Naive thymus-derived CD4-positive, alpha-beta T cell (primary cell): ENCODE measurements around the gene SMURF1. TPM values are rescaled to one million over a fixed set of nuclear protein-coding genes. Genes with fewer than 3 reads are reported as not detected.
A peak's percentile ranks its signal among the peaks of the same experiment; 100 is the strongest.

Source experiments
- ATAC-seq: fragments of 150-1000 bp; cut with Tn5 transposase; 2 replicates; pipeline ENCODE4 v1.10.0; 2021; ENCODE audit warnings: mild to moderate bottlenecking, moderate library complexity
- CTCF ChIA-PET: fragments of 350-600 bp; sonication (Branson Sonifier 250); formaldehyde crosslinking; loops from one replicate; lab custom pipeline; 2021; ENCODE audit warnings: antibody characterized with exemption; lab: Charles Lee
- POLR2A ChIA-PET: fragments of 350-600 bp; sonication (Branson Sonifier 250); formaldehyde crosslinking; loops from one replicate; lab custom pipeline; 2021; ENCODE audit warnings: antibody characterized with exemption, inconsistent platforms; lab: Charles Lee
- DNase-seq, 9 donors: peaks; one replicate each; pipeline versions ENCODE4 v3.0.0 to v3.0.0-alpha.2; 2020 to 2022; ENCODE audit warnings: mixed read lengths in 1 of 9
- H3K27ac ChIP-seq: one replicate; pipeline ENCODE4 v1.7.0; 2013; ENCODE audit warnings: mild to moderate bottlenecking, low read depth, low read length, moderate library complexity
- H3K27me3 ChIP-seq, 2 donors: one replicate each; pipeline ENCODE4 v1.7.0; 2013; ENCODE audit warnings: low read length in 2 of 2, mild to moderate bottlenecking in 2 of 2, moderate library complexity in 2 of 2; ENCODE audit not compliant: control insufficient read depth in 2 of 2, insufficient read depth in 2 of 2
- H3K36me3 ChIP-seq, 3 experiments: 1 replicate in 2 of 3; 2 replicates in 1 of 3; pipeline ENCODE4 v1.7.0; 2013; ENCODE audit warnings: low read length in 3 of 3, mild to moderate bottlenecking in 3 of 3, moderate library complexity in 1 of 3; ENCODE audit not compliant: insufficient read depth in 3 of 3, control insufficient read depth in 2 of 3
- H3K4me1 ChIP-seq, 2 donors: one replicate each; pipeline ENCODE4 v1.7.0; 2013; ENCODE audit warnings: low read length in 2 of 2, mild to moderate bottlenecking in 2 of 2, moderate library complexity in 1 of 2; ENCODE audit not compliant: control insufficient read depth in 2 of 2, insufficient read depth in 2 of 2
- H3K4me3 ChIP-seq: 2 replicates; pipeline ENCODE4 v1.7.0; 2013; ENCODE audit warnings: mild to moderate bottlenecking, low read length
- H3K9me3 ChIP-seq, 3 experiments: 1 replicate in 2 of 3; 2 replicates in 1 of 3; pipeline ENCODE4 v1.7.0; 2013; ENCODE audit warnings: low read length in 3 of 3; ENCODE audit not compliant: control insufficient read depth in 2 of 3
- H3K27ac Mint-ChIP-seq, 9 donors: one replicate each; pipeline ENCODE4 v1.8.0; 2020 to 2022; ENCODE audit warnings: mixed read lengths in 9 of 9, mild to moderate bottlenecking in 8 of 9, moderate library complexity in 5 of 9, inconsistent platforms in 2 of 9
- H3K27me3 Mint-ChIP-seq, 5 donors: one replicate each; pipeline ENCODE4 v1.8.0; 2021 to 2022; ENCODE audit warnings: mixed read lengths in 5 of 5, mild to moderate bottlenecking in 1 of 5
- H3K36me3 Mint-ChIP-seq, 5 donors: one replicate each; pipeline ENCODE4 v1.8.0; 2020 to 2022; ENCODE audit warnings: mixed read lengths in 5 of 5, mild to moderate bottlenecking in 3 of 5, inconsistent platforms in 1 of 5
- H3K4me1 Mint-ChIP-seq, 7 donors: one replicate each; pipeline ENCODE4 v1.8.0; 2020 to 2022; ENCODE audit warnings: mixed read lengths in 7 of 7, mild to moderate bottlenecking in 3 of 7, inconsistent platforms in 1 of 7
- H3K4me3 Mint-ChIP-seq, 10 donors: one replicate each; pipeline ENCODE4 v1.8.0; 2020 to 2022; ENCODE audit warnings: mild to moderate bottlenecking in 10 of 10, mixed read lengths in 10 of 10, moderate library complexity in 6 of 10, inconsistent platforms in 2 of 10
- H3K9me3 Mint-ChIP-seq, 11 donors: one replicate each; pipeline ENCODE4 v1.8.0; 2020 to 2022; ENCODE audit warnings: mixed read lengths in 11 of 11, mild to moderate bottlenecking in 4 of 11, inconsistent platforms in 1 of 11, moderate library complexity in 1 of 11
- intact Hi-C, 2 donors: fragments of 100-400 bp; cut with micrococcal nuclease; formaldehyde crosslinking; loops; one replicate each; pipeline ENCODE4 v1.15.1; 2023
- polyA plus RNA-seq, 2 donors: library from polyadenylated mRNA; unstranded; fragments of 300-500 nt; fragmentation: Illumina TruSeq; gene quantifications; one replicate each; pipeline ENCODE4 v1.2.3, GENCODE V29; 2021
- total RNA-seq, 6 experiments: library from RNA in 5 of 6; stranded (reverse) in 5 of 6; gene quantifications; 1 replicate in 5 of 6; 2 replicates in 1 of 6; pipeline ENCODE4 v1.2.3 and lab custom pipeline; 2021 to 2026

Gene SMURF1
- total and polyA plus RNA-seq, 7 experiments from 2014 or later, result 1.3 to 26.4 (median 20.4) TPM

DNA sequence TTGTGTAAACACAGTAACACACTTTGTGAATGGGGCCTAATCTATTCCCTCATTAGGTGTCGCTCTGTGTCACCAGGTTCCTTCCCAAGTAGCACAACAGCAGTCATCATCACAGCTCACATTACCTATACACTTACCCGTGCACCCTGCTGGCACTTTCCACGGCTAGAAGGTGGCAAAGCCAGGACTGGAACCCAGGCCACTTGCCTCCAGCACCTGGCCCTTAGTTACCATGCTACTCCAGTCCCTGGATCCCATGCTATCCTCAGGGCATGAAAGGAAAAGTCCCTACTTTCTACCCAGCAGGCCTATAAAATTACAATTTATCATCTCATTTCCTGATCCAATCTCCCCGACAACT, 18.4 kb downstream of the SMURF1 start:
- no peak for DNase-seq
- H3K27me3 Mint-ChIP-seq, result no peaks in the 10 kb centered on the region
- no peaks in the 10 kb centered on the region for H3K27me3 ChIP-seq
- peaks cover 0 to 2% (median 0%) of the 10 kb centered on the region in 11 donors for H3K9me3 Mint-ChIP-seq
- H3K36me3 Mint-ChIP-seq, result peaks cover under 1 to 11% (median 6%) of the 10 kb centered on the region in 5 donors
- H3K4me3 Mint-ChIP-seq, result no peak overlapping the region
- intact Hi-C loops, result no loop called here
- peaks cover 0 to 10% of the 10 kb centered on the region in 2 donors for H3K4me1 ChIP-seq
- ChIA-PET POLR2A (no interaction called here), CTCF (no interaction called here)
- no peaks in the 10 kb centered on the region for H3K9me3 ChIP-seq
- no peak overlapping the region for H3K27ac ChIP-seq
- no peaks in the 10 kb centered on the region for H3K36me3 ChIP-seq
- H3K27ac Mint-ChIP-seq, result peak overlapping the region in 1 of 9 donors; percentile 33
- H3K4me1 Mint-ChIP-seq, result peaks cover 22 to 72% (median 47%) of the 10 kb centered on the region in 7 donors
- no peak overlapping the region for H3K4me3 ChIP-seq
- ATAC-seq, result no peak

DNA sequence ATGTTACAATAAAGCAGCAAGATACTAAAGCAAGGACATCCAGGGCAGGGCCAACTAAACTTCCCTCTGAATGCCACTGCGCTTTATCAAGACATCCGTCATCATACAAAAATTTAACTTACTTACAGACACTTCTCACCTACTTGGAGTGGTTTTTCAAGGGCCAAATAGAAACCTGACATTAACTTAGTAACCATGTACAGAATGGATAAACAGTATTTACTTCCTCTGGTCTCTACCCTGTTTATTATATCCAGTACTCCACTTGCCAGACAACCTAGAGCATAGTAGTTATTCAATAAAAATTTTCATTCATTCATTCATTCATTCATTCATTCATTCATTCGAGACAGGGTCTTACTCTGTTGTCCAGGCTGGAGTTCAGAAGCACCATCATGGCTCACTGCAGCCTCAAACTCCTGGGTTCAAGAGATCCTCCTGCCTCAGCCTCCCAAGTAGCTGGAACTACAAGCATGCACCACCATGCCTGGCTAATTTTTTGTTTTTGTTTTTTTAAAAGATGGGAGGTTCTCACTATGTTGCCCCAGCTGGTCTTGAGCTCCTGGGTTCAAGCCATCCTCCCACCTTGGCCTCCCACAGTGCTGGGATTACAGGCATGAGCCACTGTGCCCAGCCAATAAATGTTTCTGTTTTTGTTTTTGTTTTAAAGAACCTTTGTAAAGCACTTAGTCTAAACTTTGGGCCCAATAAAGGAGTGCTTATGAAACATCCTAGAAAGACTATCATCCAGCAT, 19.0 kb downstream of the SMURF1 start:
- Histone ChIP-seq H3K27ac (no peak overlapping the region), H3K36me3 (peaks cover 0 to 3% (median 0%) of the 10 kb centered on the region in 3 experiments), H3K4me1 (peaks cover 0 to 10% of the 10 kb centered on the region in 2 donors), H3K4me3 (no peak overlapping the region), H3K27me3 (no peaks in the 10 kb centered on the region), H3K9me3 (no peaks in the 10 kb centered on the region)
- H3K27ac Mint-ChIP-seq, result peak overlapping the region in 3 of 9 donors; percentile 33 to 66 (median 36)
- ChIA-PET CTCF (no interaction called here), POLR2A (no interaction called here)
- ATAC-seq (no peak), DNase-seq (no peak)
- intact Hi-C loops, result no loop called here
- peaks cover 22 to 77% (median 53%) of the 10 kb centered on the region in 7 donors for H3K4me1 Mint-ChIP-seq
- H3K9me3 Mint-ChIP-seq, result peaks cover 0 to 5% (median 0%) of the 10 kb centered on the region in 11 donors
- H3K4me3 Mint-ChIP-seq, result peak overlapping the region in 1 of 10 donors; percentile 14
- H3K36me3 Mint-ChIP-seq, result peaks cover 6 to 15% (median 12%) of the 10 kb centered on the region in 5 donors
- no peaks in the 10 kb centered on the region for H3K27me3 Mint-ChIP-seq

GRCh38 chr7:99124236-99124635, 19.7 kb downstream of the SMURF1 start:
- H3K9me3 Mint-ChIP-seq, result peaks cover 0 to 7% (median 0%) of the 10 kb centered on the region in 11 donors
- ATAC-seq (no peak), DNase-seq (no peak)
- ChIA-PET POLR2A (no interaction called here), CTCF (no interaction called here)
- intact Hi-C loops, result no loop called here
- Histone ChIP-seq H3K36me3 (peaks cover 0 to 5% (median 0%) of the 10 kb centered on the region in 3 experiments), H3K4me3 (no peak overlapping the region), H3K4me1 (peaks cover 0 to 10% of the 10 kb centered on the region in 2 donors), H3K27me3 (no peaks in the 10 kb centered on the region), H3K27ac (no peak overlapping the region), H3K9me3 (no peaks in the 10 kb centered on the region)
- no peaks in the 10 kb centered on the region for H3K27me3 Mint-ChIP-seq
- H3K27ac Mint-ChIP-seq, result peak overlapping the region in 2 of 9 donors; percentile 14 to 36
- H3K4me1 Mint-ChIP-seq, result peaks cover 22 to 75% (median 58%) of the 10 kb centered on the region in 7 donors
- H3K4me3 Mint-ChIP-seq, result peak overlapping the region in 1 of 10 donors; percentile 14
- H3K36me3 Mint-ChIP-seq, result peaks cover 9 to 19% (median 17%) of the 10 kb centered on the region in 5 donors

DNA sequence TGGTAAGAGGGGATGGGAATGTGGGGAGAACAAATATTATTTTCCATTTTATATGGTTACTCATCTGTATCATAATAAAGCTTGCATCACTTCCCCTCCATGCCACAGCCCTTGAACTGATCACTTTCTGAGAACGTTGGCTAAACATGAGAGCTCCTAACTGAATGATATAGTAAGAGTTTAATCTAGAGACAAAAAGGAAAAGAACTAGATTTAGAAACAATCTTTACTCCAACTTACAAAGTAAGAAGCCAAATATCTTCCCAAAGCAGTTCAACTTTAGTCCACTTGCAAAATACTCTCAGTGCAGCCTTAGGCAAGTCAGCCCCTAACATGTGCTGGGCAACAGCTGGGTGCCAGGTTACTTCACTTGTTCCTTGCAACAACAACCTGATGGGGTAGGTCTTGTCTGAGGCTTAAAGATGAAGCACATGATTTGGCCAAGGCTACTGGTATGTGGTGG, 20.3 kb downstream of the SMURF1 start:
- H3K4me3 Mint-ChIP-seq, result no peak overlapping the region
- POLR2A ChIA-PET, result interaction anchor here (0.7 kb wide), 1 partner anchor 14 kb away, joined by 4 read pairs; no protein-coding TSS in a partner anchor
- Histone ChIP-seq H3K27ac (no peak overlapping the region), H3K4me3 (no peak overlapping the region), H3K4me1 (peaks cover 0 to 10% of the 10 kb centered on the region in 2 donors), H3K36me3 (peaks cover 0 to 5% (median 0%) of the 10 kb centered on the region in 3 experiments), H3K9me3 (no peaks in the 10 kb centered on the region), H3K27me3 (no peaks in the 10 kb centered on the region)
- no peak overlapping the region for H3K27ac Mint-ChIP-seq
- ATAC-seq (no peak), DNase-seq (no peak)
- CTCF ChIA-PET, result no interaction called here
- intact Hi-C loops, result no loop called here
- H3K36me3 Mint-ChIP-seq, result peaks cover 9 to 23% (median 20%) of the 10 kb centered on the region in 5 donors
- H3K4me1 Mint-ChIP-seq, result peaks cover 23 to 72% (median 58%) of the 10 kb centered on the region in 7 donors
- H3K27me3 Mint-ChIP-seq, result no peaks in the 10 kb centered on the region
- peaks cover 0 to 7% (median 0%) of the 10 kb centered on the region in 11 donors for H3K9me3 Mint-ChIP-seq

DNA sequence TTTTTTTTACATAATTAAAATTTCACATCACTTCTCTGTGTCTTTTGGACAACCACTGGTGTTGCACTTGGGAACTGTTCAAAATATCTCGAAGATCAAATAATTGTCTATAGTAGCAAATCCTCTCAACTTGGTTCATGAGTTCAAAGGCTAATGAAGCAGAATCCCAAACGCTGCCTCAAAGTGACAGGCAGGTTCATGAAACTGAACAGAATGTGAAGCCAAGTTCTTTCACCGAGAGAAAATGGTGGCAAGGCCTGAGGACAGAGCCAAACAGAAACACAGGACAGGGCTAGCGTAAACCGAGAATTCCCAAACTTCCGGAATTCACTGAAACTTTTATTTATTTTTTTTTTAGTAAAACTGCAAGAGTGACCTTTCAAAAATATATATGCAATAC, 21.1 kb downstream of the SMURF1 start:
- H3K9me3 Mint-ChIP-seq, result peaks cover 0 to 7% (median 2%) of the 10 kb centered on the region in 11 donors
- no peak overlapping the region for H3K27ac Mint-ChIP-seq
- H3K4me1 ChIP-seq, result peaks cover 0 to 10% of the 10 kb centered on the region in 2 donors
- no peaks in the 10 kb centered on the region for H3K27me3 ChIP-seq
- DNase-seq (no peak), ATAC-seq (no peak)
- H3K27ac ChIP-seq, result no peak overlapping the region
- peaks cover 25 to 78% (median 62%) of the 10 kb centered on the region in 7 donors for H3K4me1 Mint-ChIP-seq
- peaks cover 9 to 31% (median 28%) of the 10 kb centered on the region in 5 donors for H3K36me3 Mint-ChIP-seq
- H3K4me3 ChIP-seq, result no peak overlapping the region
- no peaks in the 10 kb centered on the region for H3K27me3 Mint-ChIP-seq
- no peak overlapping the region for H3K4me3 Mint-ChIP-seq
- intact Hi-C loops, result no loop called here
- peaks cover 0 to 5% (median 0%) of the 10 kb centered on the region in 3 experiments for H3K36me3 ChIP-seq
- ChIA-PET CTCF (no interaction called here), POLR2A (no interaction called here)
- H3K9me3 ChIP-seq, result no peaks in the 10 kb centered on the region

DNA sequence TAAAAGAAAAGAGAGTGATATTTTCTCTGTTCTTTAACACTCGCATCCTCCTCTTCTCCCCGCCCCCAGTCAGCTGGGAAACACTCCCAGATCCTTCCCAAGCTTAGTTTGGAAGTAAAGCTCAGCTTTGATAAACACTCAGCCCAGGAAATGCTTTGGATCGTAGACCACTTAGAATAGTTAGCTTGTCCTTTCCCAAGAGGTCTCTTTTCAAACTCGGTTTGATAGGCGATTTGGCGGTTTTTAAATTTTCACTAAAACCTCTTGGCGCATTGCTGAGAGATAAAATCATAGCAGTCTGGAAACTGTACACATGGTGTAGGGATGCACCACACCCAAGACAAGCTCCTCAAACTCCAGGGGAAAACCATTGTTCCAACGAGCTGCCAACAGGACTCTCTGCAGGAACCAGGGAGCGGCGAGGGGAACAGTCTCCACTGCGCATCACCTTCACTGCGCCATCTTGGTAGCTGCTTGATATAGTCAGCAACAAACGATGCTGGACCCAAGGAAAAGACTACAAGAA, 22.3 kb downstream of the SMURF1 start:
- H3K27ac Mint-ChIP-seq, result peak overlapping the region in 2 of 9 donors; percentile 36 to 76

More for the DNA sequence above, 22.3 kb downstream of the SMURF1 start:
- peaks cover 25 to 68% (median 54%) of the 10 kb centered on the region in 7 donors for H3K4me1 Mint-ChIP-seq
- intact Hi-C loops, result no loop called here
- no peaks in the 10 kb centered on the region for H3K27me3 Mint-ChIP-seq
- Histone ChIP-seq H3K4me1 (peaks cover 0 to 10% of the 10 kb centered on the region in 2 donors), H3K27me3 (no peaks in the 10 kb centered on the region), H3K36me3 (peaks cover 0 to 5% (median 0%) of the 10 kb centered on the region in 3 experiments), H3K4me3 (no peak overlapping the region), H3K27ac (no peak overlapping the region), H3K9me3 (no peaks in the 10 kb centered on the region)
- H3K9me3 Mint-ChIP-seq, result peaks cover 0 to 8% (median 2%) of the 10 kb centered on the region in 11 donors
- H3K4me3 Mint-ChIP-seq, result no peak overlapping the region
- ChIA-PET POLR2A (no interaction called here), CTCF (interaction anchor here (0.7 kb wide), 1 partner anchor 19 kb away, joined by 5 read pairs; no protein-coding TSS in a partner anchor)
- DNase-seq (no peak), ATAC-seq (no peak)
- H3K36me3 Mint-ChIP-seq, result peaks cover 9 to 36% (median 31%) of the 10 kb centered on the region in 5 donors
